Kidney (tissue), 14 donors: ENCODE measurements around the gene RASA2. TPM values are rescaled to one million over a fixed set of nuclear protein-coding genes. Genes with fewer than 3 reads are reported as not detected.
A peak's percentile ranks its signal among the peaks of the same experiment; 100 is the strongest.

Experiments used
- DNase-seq, 5 donors: peaks; one replicate each; pipeline ENCODE4 v3.0.0-alpha.2; 2013 to 2020
- FAIRE-seq: peaks from 2 replicates; lab custom pipeline; 2012; peaks lifted over from hg19 to GRCh38; lab: Jason Lieb, UNC
- H3K27ac ChIP-seq, 2 donors: one replicate each; pipeline ENCODE4 v1.7.0; 2013; ENCODE audit warnings: low read depth in 2 of 2, low read length in 2 of 2, inconsistent platforms in 1 of 2
- H3K27me3 ChIP-seq: one replicate; pipeline ENCODE4 v1.7.1; 2013; ENCODE audit warnings: low read length, inconsistent platforms; ENCODE audit not compliant: control insufficient read depth, insufficient read depth
- H3K36me3 ChIP-seq, 3 donors: one replicate each; pipeline versions ENCODE4 v1.7.0 to v1.7.1; 2013; ENCODE audit warnings: low read length in 3 of 3, control low read depth in 1 of 3, inconsistent platforms in 1 of 3; ENCODE audit not compliant: insufficient read depth in 3 of 3, control insufficient read depth in 2 of 3
- H3K4me1 ChIP-seq, 3 donors: one replicate each; pipeline versions ENCODE4 v1.7.0 to v1.7.1; 2013; ENCODE audit warnings: low read length in 3 of 3, inconsistent platforms in 1 of 3, low read depth in 1 of 3; ENCODE audit not compliant: control insufficient read depth in 2 of 3, insufficient read depth in 2 of 3
- H3K4me3 ChIP-seq, 3 donors: one replicate each; pipeline versions ENCODE4 v1.7.0 to v1.8.1; 2013; ENCODE audit warnings: low read length in 3 of 3, control low read depth in 1 of 3, inconsistent platforms in 1 of 3
- H3K9ac ChIP-seq, 3 donors: one replicate each; pipeline versions ENCODE4 v1.7.0 to v1.7.1; 2013; ENCODE audit warnings: low read length in 3 of 3, control low read depth in 1 of 3, inconsistent platforms in 1 of 3
- H3K9me3 ChIP-seq, 3 donors: one replicate each; pipeline versions ENCODE4 v1.7.0 to v1.7.1; 2013; ENCODE audit warnings: low read length in 3 of 3, control low read depth in 1 of 3, inconsistent platforms in 1 of 3; ENCODE audit not compliant: control insufficient read depth in 2 of 3, insufficient read depth in 1 of 3
- CTCF ChIP-seq: IDR thresholded peaks from 3 replicates; pipeline ENCODE4 v1.5.1; 2012; ENCODE audit warnings: mild to moderate bottlenecking, moderate library complexity, borderline replicate concordance; ENCODE audit not compliant: insufficient read depth; ENCODE audit errors: extremely low read depth
- intact Hi-C: fragments of 100-400 bp; cut with DNase I; formaldehyde crosslinking; loops from one replicate; pipeline ENCODE4 v1.11.1; 2022
- polyA plus RNA-seq: library from polyadenylated mRNA; stranded (reverse); fragments of 350-450 nt; fragmentation: Illumina TruSeq; extraction: RNeasy Lipid Tissue Mini Kit (QIAGEN cat#74804); gene quantifications from one replicate; pipeline ENCODE4 v1.2.3, GENCODE V29; 2014; ENCODE audit warnings: low read depth, low replicate concordance; ENCODE audit not compliant: insufficient read depth
- total RNA-seq: library from RNA; stranded (reverse); fragmentation: NEBNext Ultra II Directional; extraction: Animal tissue kit (Norgen Biotek cat#: 25700); gene quantifications from one replicate; pipeline ENCODE4 v1.2.1, GENCODE V29; 2021
- donor health status: control.
- donor health status: control.
- donor health status: control.
- donor health status: control.
- donor health status: control.
- donor health status: DM: yes; HTN: yes; CAD: no.
- donor health status: Normal renal cell carcinoma (clear cell type).

RASA2 gene
- total and polyA plus RNA-seq, 2 donors from 2014 or later, result 2.2 to 29.8 TPM

DNA sequence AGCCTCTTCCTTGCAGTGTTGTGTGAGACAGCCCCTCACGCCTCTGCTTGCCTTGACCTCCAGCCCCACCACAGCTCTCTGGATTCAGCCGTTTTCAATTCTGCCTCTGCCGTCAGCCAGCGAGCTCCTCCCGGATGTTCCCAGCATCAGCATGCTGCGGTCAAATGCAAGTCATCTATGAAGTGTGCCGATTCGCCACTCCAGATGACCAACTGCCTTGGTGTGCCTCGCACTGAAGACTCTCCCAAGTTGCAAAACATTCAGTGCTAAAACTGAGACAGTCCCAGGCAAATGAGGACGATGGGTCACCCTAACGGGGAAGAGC is 30.6 kb upstream of the RASA2 start:
- H3K4me3 ChIP-seq, result no peak overlapping the region
- peaks cover 0 to 2% (median 0%) of the 10 kb centered on the region in 3 donors for H3K4me1 ChIP-seq
- no peaks in the 10 kb centered on the region for H3K36me3 ChIP-seq
- no peak for TF ChIP-seq CTCF
- no peaks in the 10 kb centered on the region for H3K27me3 ChIP-seq
- no peak overlapping the region for H3K9ac ChIP-seq
- H3K9me3 ChIP-seq, result no peaks in the 10 kb centered on the region
- intact Hi-C loops, result loop anchor here (10.0 kb wide), 1 partner anchor 151 kb away; no protein-coding TSS in a partner anchor
- DNase-seq, result peak in 1 of 5 donors; percentile 80
- H3K27ac ChIP-seq, result no peak overlapping the region
- no peak for FAIRE-seq

DNA sequence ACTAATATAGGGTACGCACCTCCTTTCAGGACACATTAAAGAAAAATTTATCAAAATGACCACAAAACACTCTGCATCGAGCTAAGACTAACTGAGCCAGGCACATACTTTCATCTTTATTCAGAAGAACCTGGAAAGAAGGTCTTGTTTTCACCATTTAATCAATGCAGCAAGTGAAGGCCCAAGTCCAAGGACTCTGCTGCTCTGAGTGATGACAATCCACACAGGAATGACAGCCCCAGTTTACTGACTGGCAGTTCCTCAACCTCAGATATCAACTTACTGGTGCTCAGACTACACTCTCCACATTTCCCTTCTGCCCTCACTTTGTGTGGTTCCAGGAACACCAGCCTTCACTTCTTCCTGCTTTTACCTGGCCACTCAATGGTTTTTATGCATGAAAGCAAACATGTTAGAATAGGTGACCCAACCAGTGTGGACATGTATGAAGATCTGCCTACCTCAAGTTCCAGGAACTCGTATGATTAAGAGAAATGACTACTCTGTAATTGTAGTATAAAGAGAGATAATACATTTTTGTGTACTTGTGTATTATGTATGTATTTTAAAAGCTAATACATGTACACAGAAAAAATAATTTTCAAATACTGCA is 29.1 kb upstream of the RASA2 start:
- H3K4me3 ChIP-seq, result no peak overlapping the region
- no peaks in the 10 kb centered on the region for H3K9me3 ChIP-seq
- H3K36me3 ChIP-seq, result no peaks in the 10 kb centered on the region
- no peak overlapping the region for H3K27ac ChIP-seq
- DNase-seq (no peak), FAIRE-seq (no peak)
- H3K9ac ChIP-seq, result no peak overlapping the region
- intact Hi-C loops, result loop anchor here (10.0 kb wide), 1 partner anchor 153 kb away; no protein-coding TSS in a partner anchor
- no peaks in the 10 kb centered on the region for H3K27me3 ChIP-seq
- H3K4me1 ChIP-seq, result no peaks in the 10 kb centered on the region
- TF ChIP-seq CTCF, result no peak

- Histone ChIP-seq H3K9ac (no peak overlapping the region), H3K36me3 (no peaks in the 10 kb centered on the region), H3K27ac (no peak overlapping the region), H3K27me3 (no peaks in the 10 kb centered on the region), H3K4me1 (no peaks in the 10 kb centered on the region), H3K4me3 (no peak overlapping the region), H3K9me3 (no peaks in the 10 kb centered on the region)
- DNase-seq, result no peak
- no peak for TF ChIP-seq CTCF
- intact Hi-C loops, result loop anchor here (10.0 kb wide), 1 partner anchor 154 kb away; no protein-coding TSS in a partner anchor
- FAIRE-seq, result no peak
Observed at GRCh38 chr3:141459008-141459407, 27.8 kb upstream of the RASA2 start.
